ENCODE measurements around the gene ARMC3.

GRCh38 chr10:22927166-22927565 is 687 bp upstream of the ARMC3 start:
- TF ChIP-seq POLR2A (IDR thresholded peaks at IDR 0.05) = no peak
- TF ChIP-seq CTCF (IDR thresholded peaks at IDR 0.05) = no peak
- no peak for TF ChIP-seq POLR2AphosphoS5 (IDR thresholded peaks at IDR 0.05)
- TF ChIP-seq EP300 (IDR thresholded peaks at IDR 0.05) = no peak
